GM12875 (cell line): Measurements from ENCODE around the gene MCL1.
A peak's percentile ranks its signal among the peaks of the same experiment; 100 is the strongest.
"Not testable (repeated sequence)": the region's sequence is repeated elsewhere in the genome, so short reads cannot be mapped to it uniquely, and the experiment has no call there.

Experiments used
- H3K4me3 ChIP-seq: one replicate; pipeline ENCODE4 v1.5.1; 2011; ENCODE audit warnings: low read depth, low read length, control low read depth
- TF ChIP-seq, protein P1 (sequence below): IDR thresholded peaks from 2 replicates; pipeline ENCODE4 v1.5.1; 2011; ENCODE audit warnings: low read depth, mild to moderate bottlenecking, control low read depth, inconsistent platforms, low read length, moderate library complexity, borderline replicate concordance; ENCODE audit not compliant: insufficient read depth

The MCL1 gene

DNA sequence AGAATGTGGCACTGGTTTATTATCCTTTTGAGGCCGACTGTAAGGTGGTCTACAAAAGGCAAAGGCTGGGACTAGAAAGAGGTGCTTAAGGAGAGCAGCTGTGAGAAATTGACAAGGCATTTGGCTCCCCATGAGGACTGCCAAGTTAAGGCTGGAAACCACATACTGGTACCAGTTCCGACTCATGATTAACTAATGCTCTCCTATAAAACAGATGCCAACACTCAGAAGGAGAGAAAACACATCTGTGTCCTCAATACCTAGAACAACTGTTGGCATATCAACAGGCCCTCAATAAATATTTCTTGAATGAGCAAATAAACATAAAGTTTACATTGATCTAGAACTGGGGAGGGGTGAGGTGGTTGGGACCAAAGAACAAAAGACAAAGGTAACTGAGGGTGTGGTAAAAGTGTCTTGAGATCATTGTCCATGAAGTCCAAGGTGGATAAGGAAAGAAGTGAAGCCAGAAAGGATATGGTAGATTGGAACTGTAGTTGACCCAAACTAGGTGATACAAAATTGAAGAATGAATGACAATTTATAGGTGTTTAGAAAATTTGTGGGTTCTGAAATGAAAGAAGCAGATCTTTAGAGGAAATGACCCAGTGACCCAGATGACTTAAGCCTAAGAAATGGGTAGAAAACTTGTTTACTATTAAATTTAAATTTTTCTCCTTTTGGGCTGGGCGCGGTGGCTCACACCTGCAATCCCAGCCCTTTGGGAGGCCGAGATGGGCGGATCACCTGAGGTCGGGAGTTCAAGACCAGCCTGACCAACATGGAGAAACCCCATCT, 16.9 kb upstream of the MCL1 start:
- TF ChIP-seq, protein P1, sequence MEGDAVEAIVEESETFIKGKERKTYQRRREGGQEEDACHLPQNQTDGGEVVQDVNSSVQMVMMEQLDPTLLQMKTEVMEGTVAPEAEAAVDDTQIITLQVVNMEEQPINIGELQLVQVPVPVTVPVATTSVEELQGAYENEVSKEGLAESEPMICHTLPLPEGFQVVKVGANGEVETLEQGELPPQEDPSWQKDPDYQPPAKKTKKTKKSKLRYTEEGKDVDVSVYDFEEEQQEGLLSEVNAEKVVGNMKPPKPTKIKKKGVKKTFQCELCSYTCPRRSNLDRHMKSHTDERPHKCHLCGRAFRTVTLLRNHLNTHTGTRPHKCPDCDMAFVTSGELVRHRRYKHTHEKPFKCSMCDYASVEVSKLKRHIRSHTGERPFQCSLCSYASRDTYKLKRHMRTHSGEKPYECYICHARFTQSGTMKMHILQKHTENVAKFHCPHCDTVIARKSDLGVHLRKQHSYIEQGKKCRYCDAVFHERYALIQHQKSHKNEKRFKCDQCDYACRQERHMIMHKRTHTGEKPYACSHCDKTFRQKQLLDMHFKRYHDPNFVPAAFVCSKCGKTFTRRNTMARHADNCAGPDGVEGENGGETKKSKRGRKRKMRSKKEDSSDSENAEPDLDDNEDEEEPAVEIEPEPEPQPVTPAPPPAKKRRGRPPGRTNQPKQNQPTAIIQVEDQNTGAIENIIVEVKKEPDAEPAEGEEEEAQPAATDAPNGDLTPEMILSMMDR: no peak
- H3K4me3 ChIP-seq: no peak overlapping the region

DNA sequence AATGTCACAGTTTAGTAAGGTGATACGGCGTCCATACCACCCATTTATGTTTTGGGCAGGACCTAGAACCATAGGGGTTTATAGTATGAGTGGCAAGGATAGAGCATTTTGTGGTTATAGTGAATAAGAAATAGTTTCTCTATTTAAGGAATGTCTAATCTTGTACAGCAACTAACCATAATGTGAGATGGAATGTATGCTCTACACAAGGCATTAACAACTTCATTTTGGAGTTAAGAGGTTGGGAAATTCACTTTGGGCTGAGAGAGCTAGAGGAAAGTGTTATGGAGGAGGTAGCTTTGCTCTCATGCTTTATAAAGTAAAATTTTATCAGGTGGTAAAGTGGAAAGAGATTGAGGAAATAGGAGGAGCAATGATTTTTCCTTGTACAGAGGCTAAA, 3.0 kb upstream of the MCL1 start:
- H3K4me3 ChIP-seq: no peak overlapping the region
- TF ChIP-seq, protein P1: no peak

DNA sequence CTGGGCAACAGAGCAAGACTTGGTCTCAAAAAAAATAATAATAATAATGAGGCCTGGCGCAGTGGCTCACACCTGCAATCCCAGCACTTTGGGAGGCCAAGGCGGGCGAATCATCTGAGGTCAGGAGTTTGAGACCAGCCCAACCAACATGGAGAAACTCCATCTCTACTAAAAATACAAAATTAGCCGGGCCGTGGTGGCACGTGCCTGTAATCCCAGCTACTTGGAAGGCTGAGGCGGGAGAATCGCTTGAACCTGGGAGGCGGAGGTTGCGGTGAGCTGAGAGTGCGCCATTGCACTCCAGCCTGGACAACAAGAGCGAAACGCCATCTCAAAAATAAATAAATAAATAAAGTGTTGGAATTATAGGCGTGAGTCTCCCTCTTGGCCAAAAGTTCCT, 2.6 kb upstream of the MCL1 start:
- not testable (repeated sequence) for H3K4me3 ChIP-seq

DNA sequence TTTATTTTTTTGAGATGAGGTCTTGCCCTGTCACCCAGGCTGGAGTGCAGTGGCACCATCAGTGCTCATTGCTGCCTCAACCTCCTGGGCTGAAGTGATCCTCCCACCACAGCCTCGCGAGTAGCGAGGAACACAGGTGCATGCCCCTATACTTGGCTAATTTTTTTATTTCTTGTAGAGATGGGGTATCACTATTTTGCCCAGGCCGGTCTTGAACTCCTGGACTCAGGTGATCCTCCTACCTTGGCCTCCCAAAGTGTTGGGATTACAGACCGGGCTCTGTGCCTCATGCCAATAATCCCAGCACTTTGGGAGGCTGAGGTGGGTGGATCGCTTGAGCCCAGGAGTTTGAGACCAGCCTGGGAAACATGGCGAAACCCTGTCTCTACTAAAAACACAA, 2.0 kb upstream of the MCL1 start:
- H3K4me3 ChIP-seq: not testable (repeated sequence)

DNA sequence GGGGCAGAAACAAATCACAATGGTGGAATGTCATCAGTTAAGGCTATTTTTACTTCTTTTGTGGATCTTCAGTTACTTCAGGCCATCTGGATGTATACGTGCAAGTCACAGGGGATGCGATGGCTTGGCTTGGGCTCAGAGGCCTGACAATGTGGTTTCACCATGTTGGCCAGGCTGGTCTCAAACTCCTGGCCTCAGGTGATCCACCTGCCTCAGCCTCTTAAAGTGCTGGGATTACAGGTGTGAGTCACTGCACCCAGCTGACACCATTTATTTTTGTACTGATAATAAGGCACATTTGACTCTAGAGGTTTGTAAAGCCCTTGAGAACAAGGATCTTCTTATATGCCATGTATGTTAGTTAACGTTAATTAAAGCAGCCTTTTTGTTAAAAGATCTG, 1.6 kb upstream of the MCL1 start:
- H3K4me3 ChIP-seq: not testable (repeated sequence)

DNA sequence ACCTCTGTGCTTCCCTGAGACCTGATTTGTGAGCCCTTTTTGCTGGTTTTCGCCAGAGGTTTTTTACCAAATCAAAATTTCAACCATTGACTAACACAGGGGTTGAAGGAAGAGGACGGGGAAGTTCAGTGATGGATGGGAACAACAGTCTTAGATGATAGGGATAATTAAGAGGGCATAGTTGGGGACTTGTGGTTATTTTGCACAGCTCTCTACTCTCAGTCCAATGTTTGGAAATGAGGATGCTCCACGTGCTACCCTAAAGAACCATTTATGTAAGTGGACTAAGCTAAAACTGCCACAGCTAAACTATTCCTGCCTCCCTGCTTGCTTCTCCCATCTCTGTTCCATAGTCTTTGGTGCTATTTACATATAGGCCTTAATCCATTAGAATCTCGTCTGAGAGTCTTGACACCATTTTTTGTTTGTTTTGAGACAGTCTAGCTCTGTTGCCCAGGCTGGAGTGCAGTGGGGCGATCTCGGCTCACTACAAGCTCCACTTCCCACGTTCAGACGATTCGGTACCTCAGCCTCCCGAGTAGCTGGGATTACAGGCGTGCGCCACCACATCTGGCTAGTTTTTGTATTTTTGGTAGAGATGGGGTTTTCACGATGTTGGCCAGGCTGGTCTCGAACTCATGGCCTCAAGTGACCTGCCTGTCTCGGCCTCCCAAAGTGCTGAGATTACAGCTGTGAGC, 684 bp upstream of the MCL1 start:
- TF ChIP-seq, protein P1: no peak
- peak overlapping the region; percentile 51 for H3K4me3 ChIP-seq

DNA sequence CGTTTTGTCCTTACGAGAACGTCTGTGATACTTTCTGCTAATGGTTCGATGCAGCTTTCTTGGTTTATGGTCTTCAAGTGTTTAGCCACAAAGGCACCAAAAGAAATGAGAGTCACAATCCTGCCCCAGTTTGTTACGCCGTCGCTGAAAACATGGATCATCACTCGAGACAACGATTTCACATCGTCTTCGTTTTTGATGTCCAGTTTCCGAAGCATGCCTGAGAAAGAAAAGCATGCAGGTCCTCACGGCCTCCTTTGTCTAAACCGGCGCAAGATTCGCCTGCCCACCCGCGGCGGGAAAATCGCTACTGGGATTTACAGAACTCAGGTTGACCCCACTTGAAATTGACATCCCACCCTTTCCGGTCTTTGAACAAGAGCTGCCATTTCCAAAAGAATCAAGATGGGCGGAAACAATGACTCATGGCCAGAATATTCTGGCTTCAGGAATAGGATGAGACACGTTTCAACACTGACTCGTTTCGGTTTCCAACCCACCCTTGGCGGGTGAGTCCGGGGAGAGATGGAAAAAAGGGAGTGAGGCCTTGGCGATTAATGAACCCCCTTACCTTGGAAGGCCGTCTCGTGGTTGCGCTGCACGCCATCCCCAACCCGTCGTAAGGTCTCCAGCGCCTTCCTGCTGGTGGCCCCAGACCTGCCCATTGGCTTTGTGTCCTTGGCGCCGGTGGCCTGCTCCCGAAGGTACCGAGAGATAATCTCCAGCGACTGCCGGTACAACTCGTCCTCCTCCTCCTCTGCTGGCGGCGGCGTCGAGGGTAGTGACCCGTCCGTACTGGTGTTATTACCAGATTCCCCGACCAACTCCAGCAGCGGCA, 919 bp downstream of the MCL1 start:
- peak overlapping the region; percentile 97 for H3K4me3 ChIP-seq
- TF ChIP-seq, protein P1: no peak

DNA sequence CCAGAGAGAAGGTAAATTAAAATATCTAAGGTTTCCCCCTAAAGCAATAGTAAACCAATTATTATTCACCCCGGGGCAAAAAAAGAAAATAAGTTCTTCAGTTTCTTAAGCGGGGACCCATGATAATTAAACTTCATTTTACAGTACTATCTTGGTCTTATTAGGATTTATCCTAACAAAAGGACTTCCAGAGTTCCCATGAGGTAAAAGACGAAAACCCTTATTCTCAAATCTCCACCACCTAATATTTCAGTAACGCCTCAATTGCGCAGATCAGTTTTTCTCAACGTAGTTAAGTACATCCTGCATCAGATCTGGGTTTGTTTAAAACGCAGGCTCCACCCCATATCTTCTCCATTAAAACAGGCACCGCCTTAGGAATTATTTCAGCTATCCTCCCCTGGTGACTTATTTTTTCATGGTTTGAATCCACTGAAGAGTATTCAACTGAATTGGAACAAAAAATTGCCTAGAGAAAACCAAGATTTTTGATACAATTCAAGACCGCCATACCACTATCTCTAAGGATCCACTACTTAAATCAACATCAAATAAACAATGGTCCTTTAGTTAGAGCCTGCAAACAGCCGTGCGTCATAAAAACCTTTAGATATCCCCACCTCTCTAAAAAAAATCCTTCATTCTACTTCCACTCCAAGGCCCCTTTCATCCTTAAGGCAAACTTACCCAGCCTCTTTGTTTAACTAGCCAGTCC, 1.7 kb downstream of the MCL1 start:
- TF ChIP-seq, protein P1: no peak
- H3K4me3 ChIP-seq: peak overlapping the region; percentile 97
